GM21737 (cell line): ENCODE data around the gene IST1.

Experiments used
- ATAC-seq: cut with Tn5 transposase; IDR thresholded peaks from one replicate; pipeline ENCODE4 v1.9.1; 2021; ENCODE audit warnings: mild to moderate bottlenecking, moderate library complexity; ENCODE audit not compliant: unreplicated experiment

IST1 gene

GRCh38 chr16:71961066-71962039 is 66.0 kb downstream of the IST1 start:
- ATAC-seq, result peak; percentile 68

DNA sequence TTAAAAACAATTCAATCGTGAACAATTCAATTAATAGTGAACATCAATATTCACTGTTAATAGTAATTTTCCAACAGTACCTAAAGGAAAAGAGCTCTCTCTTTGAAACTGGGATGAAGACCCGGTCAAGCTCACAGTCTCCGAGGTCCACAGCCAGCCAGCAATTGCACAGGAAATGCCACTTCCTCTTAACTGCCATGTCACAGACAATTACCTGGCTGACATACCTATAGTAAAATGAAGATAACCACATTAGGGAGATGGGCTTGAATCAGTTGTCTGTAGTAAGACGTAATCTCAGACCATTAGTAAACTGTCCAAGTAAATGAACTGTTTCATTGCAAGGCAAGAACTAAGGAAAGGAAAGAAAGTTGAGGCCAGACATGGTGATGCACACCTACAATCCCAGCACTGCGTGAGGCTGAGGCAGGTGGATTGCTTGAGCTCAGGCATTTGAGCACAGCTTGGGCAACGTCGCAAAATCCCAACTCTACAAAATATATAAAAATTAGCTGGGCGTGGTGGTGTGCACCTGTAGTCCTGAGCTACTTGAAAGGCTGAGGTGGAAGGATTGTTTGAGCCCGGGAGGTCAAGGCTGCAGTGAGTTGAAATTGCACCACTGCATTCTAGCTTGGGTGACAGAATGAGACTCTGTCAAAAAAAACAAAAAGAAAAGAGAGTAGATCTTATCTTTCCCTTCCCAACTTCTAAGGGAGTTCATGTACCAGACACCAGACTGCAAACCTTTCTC is 68.0 kb downstream of the IST1 start:
- ATAC-seq, result no peak

- ATAC-seq, result no peak
Measured at GRCh38 chr16:71965223-71965622, 69.9 kb downstream of the IST1 start.

GRCh38 chr16:71966932-71967331 is 71.6 kb downstream of the IST1 start:
- no peak for ATAC-seq

DNA sequence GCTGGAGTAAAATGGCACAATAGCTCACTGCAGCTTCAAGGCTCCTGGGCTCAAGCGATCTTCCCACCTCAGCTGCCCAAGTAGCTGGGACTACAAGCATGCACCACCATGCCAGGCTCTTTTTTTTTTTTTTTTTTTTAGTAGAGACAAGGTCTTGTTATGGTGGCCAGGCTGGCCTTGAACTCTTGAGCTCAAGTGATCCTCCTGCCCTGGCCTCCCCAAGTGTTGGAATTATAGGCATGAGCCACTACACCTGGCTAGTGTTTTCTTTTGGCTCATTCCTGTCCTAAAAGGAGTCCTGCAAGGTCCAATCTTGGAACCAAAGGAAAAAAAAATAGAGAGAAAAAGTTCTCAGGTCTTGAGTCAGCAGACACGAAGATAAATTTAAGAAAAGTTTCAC is 74.0 kb downstream of the IST1 start:
- no peak for ATAC-seq

GRCh38 chr16:71971571-71971970 is 76.2 kb downstream of the IST1 start:
- no peak for ATAC-seq

DNA sequence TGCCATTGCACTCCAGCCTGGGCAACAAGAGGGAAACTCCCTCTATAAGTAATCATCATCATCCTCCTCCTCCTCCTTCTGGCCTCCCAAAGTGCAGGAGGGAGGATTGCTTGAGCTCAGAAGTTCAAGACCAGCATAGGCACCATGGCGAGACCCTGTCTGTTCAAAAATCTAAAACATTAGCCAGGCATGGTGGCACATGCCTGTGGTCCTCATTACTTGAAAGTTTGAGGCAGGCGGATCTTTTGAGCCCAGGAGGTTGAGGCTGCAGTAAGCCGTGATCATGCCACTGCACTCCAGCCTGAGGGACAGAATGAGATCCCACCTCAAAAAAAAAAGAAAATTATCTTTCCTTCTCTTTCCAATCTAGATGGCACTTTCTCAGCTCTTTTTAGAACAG is 77.0 kb downstream of the IST1 start:
- no peak for ATAC-seq

DNA sequence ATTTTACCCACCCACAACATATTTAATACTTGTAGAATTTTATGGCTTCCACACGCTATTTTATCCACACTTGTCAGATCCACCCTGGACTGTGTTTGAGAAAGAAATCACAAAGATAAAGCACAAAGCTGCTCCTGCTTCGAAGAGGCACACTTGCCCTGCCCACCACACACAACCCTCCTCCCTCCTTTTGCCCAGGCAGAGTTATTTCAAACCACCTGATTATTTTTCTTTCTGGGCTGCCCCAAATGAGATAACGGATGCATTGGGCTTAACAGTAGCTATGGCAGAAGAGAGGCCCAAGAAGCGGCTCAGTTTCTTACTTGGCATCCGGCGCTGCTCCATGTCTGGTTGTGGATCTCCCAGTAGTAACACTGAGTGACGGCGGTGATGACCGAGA is 77.7 kb downstream of the IST1 start:
- ATAC-seq, result no peak

DNA sequence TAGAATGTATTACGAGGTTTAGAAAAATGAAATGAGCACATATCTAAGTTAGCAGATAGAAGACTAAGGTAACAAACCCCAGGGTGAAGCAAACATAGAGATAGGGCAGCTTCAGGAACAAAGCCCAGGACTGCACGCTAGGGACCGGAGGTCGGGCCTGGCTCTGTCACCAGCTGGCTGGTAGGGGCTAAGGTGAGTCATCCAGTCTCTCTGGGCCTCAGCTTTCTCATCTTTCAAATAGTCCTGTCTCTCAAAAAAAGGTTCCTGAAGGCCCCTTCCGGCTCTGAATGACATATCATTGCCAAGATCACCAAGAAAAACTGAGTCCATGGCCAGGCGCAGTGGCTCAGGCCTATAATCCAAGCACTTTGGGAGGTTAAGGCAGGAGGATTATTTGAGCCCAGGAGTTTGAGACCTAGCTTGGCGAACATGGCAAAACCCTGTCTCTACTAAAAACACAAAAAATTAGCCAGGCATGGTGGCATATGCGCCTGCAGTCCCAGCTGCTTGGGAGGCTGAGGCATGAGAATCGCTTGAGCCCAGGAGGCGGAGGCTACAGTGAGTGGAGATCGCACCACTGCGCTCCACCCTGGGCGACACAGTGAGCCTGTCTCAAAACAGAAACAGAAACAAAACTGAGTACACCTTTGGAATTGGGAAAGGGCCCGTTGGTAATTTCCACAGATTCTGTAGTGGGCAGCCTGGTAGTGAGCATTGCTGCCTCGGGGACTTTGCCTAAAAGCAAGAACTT is 78.9 kb downstream of the IST1 start:
- ATAC-seq, result no peak
